ENCODE data around the gene ATG10.

- TF ChIP-seq POLR2A (IDR thresholded peaks at IDR 0.05) = no peak
- TF ChIP-seq CTCF (IDR thresholded peaks at IDR 0.05) = no peak
Measured at GRCh38 chr5:82221020-82221419, 249.2 kb downstream of the ATG10 start.
